Hematopoietic multipotent progenitor cell treated with erythropoietin and hydrocortisone succinate and interleukin-3 and kit ligand, for 6 days (in vitro differentiated cells): Measurements from ENCODE around the gene AK1.

Source experiments
- DNase-seq: peaks from one replicate; pipeline ENCODE4 v3.0.0-alpha.2; 2015

AK1 gene, protein sequence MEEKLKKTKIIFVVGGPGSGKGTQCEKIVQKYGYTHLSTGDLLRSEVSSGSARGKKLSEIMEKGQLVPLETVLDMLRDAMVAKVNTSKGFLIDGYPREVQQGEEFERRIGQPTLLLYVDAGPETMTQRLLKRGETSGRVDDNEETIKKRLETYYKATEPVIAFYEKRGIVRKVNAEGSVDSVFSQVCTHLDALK

DNA sequence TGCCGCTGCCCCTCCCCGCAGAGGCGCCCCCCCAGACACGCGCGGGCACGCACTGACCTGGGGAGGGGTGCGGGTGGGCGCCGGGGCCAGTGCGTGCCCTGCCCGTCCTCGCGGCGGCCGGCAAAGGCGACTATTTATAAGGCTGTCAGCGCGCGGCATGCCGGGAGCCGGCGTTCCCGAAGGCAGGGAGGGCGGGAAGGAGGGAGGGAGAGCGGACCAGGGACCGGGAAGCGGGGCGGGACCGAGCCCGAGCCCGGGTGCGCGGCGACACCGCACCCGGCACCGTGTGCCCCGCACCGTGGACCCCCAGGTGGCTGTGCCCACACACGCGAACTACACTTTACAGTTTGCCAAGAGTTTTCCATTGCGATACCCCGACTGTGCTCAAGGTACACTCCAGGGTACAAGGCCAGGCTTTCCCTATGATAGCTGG, at the start of gene AK1:
Gene AK1 (minus strand): TSS at position 110 of the 433 bp plus-strand sequence. CDS start 3,058 bp downstream, outside the sequence.
- no peak for DNase-seq

DNA sequence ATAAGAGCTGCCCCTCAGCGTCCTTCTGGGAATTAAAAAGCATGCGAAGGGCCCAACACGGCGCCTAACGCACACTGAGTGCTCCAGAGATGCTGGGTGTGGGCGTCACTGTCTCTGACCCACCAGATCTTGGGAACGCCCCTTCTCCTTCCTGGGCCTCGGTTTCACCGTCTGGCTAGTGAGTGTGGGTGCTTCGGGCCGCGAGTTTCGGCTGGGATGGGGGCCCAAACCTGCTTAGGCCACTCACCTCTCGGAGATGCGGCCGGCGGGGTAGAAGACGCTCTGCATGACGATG, 49.4 kb upstream of the AK1 start:
- DNase-seq: no peak

GRCh38 chr9:127925959-127926905, 48.8 kb upstream of the AK1 start:
- DNase-seq: no peak

DNA sequence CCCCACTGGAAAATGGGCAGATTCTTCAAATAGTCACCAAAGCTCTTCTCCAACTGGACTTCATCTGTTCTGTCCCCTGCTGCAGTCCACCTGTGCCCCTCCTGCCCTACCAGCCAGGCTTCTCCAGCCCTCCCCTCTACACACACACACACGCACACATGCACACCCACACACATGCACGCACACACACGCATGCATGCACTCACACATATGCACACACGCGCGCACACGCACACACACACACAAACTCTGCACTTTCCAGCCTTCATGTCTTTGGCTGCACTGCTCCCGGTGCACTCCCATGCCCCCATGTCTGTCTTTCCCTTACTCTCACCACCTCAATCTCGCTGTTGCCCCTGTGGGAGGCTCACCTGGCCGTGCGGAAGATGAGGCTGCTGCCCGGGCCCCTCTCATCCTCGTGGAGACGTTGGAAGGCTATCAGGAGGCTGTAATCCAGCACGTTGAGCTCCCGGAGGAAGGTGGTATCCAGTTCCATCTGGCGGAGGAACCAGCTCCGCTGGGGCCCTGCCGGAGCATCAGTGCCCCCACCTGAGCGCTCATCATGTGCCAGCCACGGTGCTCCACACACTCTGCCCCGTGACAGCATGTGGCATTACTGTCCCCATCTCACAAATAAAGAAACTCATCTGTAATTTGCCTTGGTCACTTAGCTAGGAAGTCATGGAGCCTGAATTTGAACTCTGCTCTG, 47.4 kb upstream of the AK1 start:
- DNase-seq: no peak

GRCh38 chr9:127923771-127924170, 46.3 kb upstream of the AK1 start:
- no peak for DNase-seq

DNA sequence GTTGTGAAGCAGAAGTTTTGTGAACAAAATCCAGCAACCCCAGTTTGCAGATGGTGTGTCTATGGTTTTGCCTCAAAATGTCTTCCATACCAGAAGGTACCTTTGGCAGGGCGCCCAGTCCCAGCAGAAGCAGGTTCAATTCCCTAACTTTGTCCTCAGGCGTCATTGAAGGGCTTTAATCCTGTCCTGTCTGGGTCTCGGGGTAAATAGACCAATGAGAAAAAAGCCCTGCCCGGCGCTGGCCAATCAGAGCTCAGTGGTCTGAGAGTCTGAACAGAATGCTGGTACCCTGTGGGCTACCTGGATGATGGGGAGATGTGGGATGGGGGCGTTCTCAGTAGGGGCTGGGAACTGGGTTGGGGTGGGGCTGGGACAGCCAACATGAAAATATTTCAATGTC, 45.6 kb upstream of the AK1 start:
- DNase-seq: no peak

GRCh38 chr9:127921557-127922120, 44.2 kb upstream of the AK1 start:
- peak; percentile 80 for DNase-seq

- no peak for DNase-seq
Observed at GRCh38 chr9:127920794-127921193, 43.3 kb upstream of the AK1 start.

- DNase-seq: no peak
Observed at GRCh38 chr9:127919253-127919815, 41.9 kb upstream of the AK1 start.

- peak; percentile 75 for DNase-seq
Observed at GRCh38 chr9:127918183-127919107, 41.0 kb upstream of the AK1 start.

- DNase-seq: no peak
Observed at GRCh38 chr9:127917603-127918002, 40.1 kb upstream of the AK1 start.

- DNase-seq: peak; percentile 94
Observed at GRCh38 chr9:127916720-127917581, 39.5 kb upstream of the AK1 start, which contains the start of gene ST6GALNAC4. TSS of gene ST6GALNAC4 (minus strand) at chr9:127917041. CDS start at chr9:127916419, 622 bp downstream.

- no peak for DNase-seq
Observed at GRCh38 chr9:127915801-127916719, 38.6 kb upstream of the AK1 start.

GRCh38 chr9:127915325-127915752, 37.9 kb upstream of the AK1 start:
- DNase-seq: peak; percentile 59

GRCh38 chr9:127913682-127914081, 36.2 kb upstream of the AK1 start:
- no peak for DNase-seq

GRCh38 chr9:127912882-127913281, 35.4 kb upstream of the AK1 start:
- DNase-seq: no peak

- DNase-seq: no peak
Observed at GRCh38 chr9:127912296-127912695, 34.8 kb upstream of the AK1 start.

DNA sequence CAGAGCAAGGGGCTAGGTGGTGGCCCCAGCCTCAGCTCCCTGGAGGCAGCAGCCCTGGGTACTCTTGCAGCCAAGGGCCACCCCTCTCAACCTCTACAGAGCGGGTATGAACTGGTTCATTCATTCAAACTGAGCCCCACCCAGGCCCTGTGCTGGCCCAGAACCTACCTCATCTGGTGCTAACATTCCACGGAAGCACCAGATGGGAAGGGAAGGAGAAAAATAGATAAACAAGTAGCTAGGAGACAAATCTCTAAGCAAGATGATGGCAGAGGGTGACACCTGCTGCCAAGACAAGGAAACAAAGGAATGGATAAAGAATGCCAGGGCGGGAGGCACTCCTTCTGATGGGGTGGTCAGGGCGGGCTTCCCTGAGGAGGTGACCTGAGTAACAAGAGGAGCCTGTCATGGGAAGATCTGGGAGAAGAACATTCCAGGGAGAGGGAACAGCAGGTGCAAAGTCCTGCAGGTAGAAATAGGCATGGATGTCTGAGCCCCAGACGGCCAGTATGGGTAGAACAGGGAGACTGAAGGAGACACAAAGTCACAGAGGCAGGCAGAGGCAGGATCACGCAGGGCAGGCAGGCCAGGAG, 33.2 kb upstream of the AK1 start:
- peak; percentile 79 for DNase-seq

GRCh38 chr9:127909839-127910273, 32.4 kb upstream of the AK1 start:
- DNase-seq: no peak
